Kidney epithelial cell (primary cell): ENCODE results near the gene ZNF777. TPM values are rescaled to one million over a fixed set of nuclear protein-coding genes. Genes with fewer than 3 reads are reported as not detected.
A peak's percentile ranks its signal among the peaks of the same experiment; 100 is the strongest.

Experiments
- DNase-seq: peaks from one replicate; pipeline ENCODE4 v3.0.0-alpha.2; 2010; ENCODE audit warnings: low read depth
- H3K27me3 ChIP-seq: 2 replicates; pipeline ENCODE4 v1.6.0; 2011; ENCODE audit warnings: low read length; ENCODE audit not compliant: control insufficient read depth, insufficient read depth
- H3K36me3 ChIP-seq: 2 replicates; pipeline ENCODE4 v1.5.1; 2011; ENCODE audit warnings: low read length; ENCODE audit not compliant: control insufficient read depth, insufficient read depth
- H3K4me3 ChIP-seq: 2 replicates; pipeline ENCODE4 v1.5.1; 2011; ENCODE audit warnings: low read depth, mild to moderate bottlenecking, control low read depth, low read length
- total RNA-seq: library from RNA; depleted of rRNA; stranded (reverse); fragments of >200 nt; gene quantifications from 2 replicates; pipeline ENCODE4 v1.2.3, GENCODE V29; 2015
- TF ChIP-seq, protein P1 (sequence below): IDR thresholded peaks from 2 replicates; pipeline ENCODE4 v1.5.1; 2011; ENCODE audit warnings: mild to moderate bottlenecking, moderate library complexity, low read length, control low read depth, inconsistent platforms; ENCODE audit not compliant: insufficient read depth, poor library complexity, severe bottlenecking

ZNF777 gene
- 14.4 and 17.1 TPM in 2 replicates for total RNA-seq

DNA sequence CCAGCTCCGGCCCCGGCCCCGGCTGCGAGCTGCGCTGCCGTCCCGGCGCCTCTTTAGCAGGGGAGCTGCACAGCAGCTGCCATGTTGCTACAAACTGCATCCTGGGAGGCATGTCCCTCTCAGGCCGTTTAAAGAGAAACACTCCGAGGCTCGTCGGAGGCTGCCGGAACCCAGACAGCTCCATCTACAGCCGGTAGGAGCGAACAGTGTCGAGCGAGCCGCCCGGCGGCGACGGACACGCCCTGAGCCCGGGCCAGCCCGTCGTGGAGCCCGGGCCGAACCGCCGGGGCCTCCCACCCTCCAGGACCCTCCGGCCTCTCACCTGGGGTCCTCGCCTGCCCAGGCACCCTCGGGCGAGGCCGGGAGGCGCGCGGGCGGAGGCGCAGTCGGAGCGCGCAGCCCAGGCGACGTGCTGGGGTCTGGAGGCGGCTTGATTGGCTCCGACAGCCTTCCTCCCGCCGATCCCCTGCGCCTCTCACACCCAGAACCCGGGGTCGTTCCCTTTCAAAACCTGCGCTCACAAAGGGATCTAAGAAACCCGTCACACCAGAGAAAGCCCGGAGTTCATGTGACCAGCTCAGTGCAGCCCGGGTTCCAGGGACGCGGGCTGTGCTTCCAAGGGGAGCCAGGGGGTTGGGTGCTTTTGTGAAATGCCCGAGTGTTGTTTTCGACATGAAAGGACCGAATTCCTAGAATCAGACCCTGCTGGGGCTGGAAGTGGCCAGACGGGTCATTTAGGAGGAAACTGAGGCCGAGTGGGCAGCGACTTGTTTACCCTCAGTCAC, at the start of gene ZNF777:
Gene ZNF777, minus strand, starts transcription at position 570 of the 785 bp plus-strand sequence. CDS start 5,040 bp downstream, outside the sequence.
- no peaks in the 10 kb centered on the region for H3K27me3 ChIP-seq
- TF ChIP-seq, protein P1, sequence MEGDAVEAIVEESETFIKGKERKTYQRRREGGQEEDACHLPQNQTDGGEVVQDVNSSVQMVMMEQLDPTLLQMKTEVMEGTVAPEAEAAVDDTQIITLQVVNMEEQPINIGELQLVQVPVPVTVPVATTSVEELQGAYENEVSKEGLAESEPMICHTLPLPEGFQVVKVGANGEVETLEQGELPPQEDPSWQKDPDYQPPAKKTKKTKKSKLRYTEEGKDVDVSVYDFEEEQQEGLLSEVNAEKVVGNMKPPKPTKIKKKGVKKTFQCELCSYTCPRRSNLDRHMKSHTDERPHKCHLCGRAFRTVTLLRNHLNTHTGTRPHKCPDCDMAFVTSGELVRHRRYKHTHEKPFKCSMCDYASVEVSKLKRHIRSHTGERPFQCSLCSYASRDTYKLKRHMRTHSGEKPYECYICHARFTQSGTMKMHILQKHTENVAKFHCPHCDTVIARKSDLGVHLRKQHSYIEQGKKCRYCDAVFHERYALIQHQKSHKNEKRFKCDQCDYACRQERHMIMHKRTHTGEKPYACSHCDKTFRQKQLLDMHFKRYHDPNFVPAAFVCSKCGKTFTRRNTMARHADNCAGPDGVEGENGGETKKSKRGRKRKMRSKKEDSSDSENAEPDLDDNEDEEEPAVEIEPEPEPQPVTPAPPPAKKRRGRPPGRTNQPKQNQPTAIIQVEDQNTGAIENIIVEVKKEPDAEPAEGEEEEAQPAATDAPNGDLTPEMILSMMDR: peak; percentile 38
- no peaks in the 10 kb centered on the region for H3K36me3 ChIP-seq
- peak; percentile 61 for DNase-seq
- H3K4me3 ChIP-seq: peak within 1 kb of the TSS; percentile 70

DNA sequence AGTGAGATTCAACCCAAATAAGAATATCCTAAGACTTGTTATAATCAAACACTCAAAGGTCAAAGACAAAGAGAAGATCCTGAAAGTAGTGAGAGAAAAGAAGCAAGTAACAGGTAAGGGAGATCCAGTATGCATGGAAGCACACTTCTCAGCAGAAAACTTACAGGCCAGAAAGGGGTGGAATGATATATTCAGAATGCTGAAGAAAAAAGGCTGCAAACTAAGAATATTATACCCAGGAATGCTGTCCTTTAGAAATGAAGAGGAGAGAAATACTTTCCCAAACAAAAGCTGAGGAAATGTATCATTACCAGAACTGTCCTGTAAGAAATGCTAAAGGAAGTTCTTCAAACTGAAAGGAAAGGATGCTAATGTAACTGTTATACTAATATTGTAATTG, 49.4 kb upstream of the ZNF777 start:
- no peak overlapping the region for H3K4me3 ChIP-seq
- H3K36me3 ChIP-seq: no peaks in the 10 kb centered on the region

DNA sequence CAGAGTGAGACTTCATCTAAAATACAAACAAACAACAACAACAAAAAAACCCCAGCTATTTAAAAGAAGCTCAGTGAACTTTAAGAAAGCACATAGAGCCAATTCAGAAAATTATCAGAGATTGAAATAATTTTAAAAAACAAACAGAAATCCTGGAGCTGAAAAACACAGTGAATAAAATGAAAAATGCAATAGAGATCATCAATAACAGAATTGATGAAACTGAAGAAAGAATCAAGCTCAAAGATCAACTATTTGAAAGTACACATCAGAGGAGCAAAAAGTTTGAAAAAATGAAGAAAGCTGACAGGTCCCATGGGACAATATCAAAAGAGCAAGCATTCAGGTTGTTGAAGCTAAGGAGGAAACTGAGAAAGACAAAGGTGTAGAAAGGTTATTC, 48.9 kb upstream of the ZNF777 start:
- TF ChIP-seq, protein P1: no peak
- Histone ChIP-seq H3K4me3 (no peak overlapping the region), H3K36me3 (no peaks in the 10 kb centered on the region), H3K27me3 (no peaks in the 10 kb centered on the region)
- no peak for DNase-seq

More for the DNA sequence above, 49.4 kb upstream of the ZNF777 start:
- TF ChIP-seq, protein P1: no peak
- DNase-seq: no peak
- H3K27me3 ChIP-seq: no peaks in the 10 kb centered on the region

DNA sequence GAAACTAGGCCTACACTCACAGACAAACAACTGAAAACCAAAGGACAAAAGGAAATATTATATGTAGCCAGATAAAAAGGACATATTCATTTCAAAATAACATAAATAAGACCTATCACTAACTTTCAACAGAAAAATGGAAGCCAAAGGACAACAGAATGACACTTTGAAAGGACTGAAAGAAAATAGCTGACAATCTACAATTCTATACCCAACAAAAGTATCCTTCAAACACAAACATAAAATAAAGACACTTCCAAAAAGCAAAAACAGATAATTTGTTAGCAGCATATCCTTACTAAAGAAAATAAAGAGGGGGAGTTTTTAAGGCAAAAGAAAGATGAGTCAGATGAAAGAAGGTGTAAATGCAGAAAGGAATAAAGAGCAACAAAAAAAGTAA, 44.7 kb upstream of the ZNF777 start:
- DNase-seq: no peak
- TF ChIP-seq, protein P1: no peak

DNA sequence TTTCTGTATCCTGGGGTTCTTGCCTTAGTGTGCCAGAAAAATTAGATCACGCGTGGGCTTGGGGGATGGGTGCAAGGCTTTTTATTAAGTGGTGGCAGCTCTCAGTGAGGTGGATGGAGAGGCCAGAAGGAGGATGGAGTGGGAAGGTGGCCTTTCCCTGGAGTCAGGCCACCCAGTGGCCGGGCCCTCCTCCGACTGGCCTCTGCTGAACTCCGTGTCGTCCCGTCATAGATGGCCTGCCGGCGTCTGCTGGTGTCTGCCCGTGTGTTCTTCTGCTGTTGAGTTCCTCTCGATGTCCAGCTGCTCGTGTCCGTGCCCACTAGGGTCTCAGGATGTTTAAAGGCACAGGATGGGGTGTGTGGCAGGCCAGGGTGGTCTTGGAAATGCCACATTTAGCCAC, 40.8 kb upstream of the ZNF777 start:
- H3K4me3 ChIP-seq: no peak overlapping the region
- TF ChIP-seq, protein P1: no peak
- DNase-seq: no peak
- H3K27me3 ChIP-seq: peaks cover 4% of the 10 kb centered on the region
- H3K36me3 ChIP-seq: no peaks in the 10 kb centered on the region

More for the DNA sequence above, 44.7 kb upstream of the ZNF777 start:
- Histone ChIP-seq H3K27me3 (no peaks in the 10 kb centered on the region), H3K36me3 (no peaks in the 10 kb centered on the region), H3K4me3 (no peak overlapping the region)
